ENCODE results near the gene ENDOU. TPM values are rescaled to one million over a fixed set of nuclear protein-coding genes. Genes with fewer than 3 reads are reported as not detected.

Gene ENDOU
- total RNA-seq, 1 experiment from 2014 or later = not detected

- TF ChIP-seq ZNF425 (CRISPR knock-in tag; conservative IDR thresholded peaks at IDR 0.05) = no peak
- no peak for TF ChIP-seq GRHL2 (CRISPR knock-in tag; IDR thresholded peaks at IDR 0.05; ENCODE audit: insufficient replicate concordance, severe bottlenecking)
- TF ChIP-seq NR2C2 (CRISPR knock-in tag; IDR thresholded peaks at IDR 0.05) = no peak
- no peak for TF ChIP-seq NR3C1 (CRISPR knock-in tag; conservative IDR thresholded peaks at IDR 0.05; ENCODE audit: low read depth)
- DNase-seq (ENCODE audit: low spot score) (no peak), ATAC-seq (no peak)
- Mint-ChIP-seq H3K4me3 (no peak overlapping the region), H3K36me3 (no peaks in the 10 kb centered on the region), H3K27me3 (ENCODE audit: low read depth) (no peaks in the 10 kb centered on the region), H3K9me3 (no peaks in the 10 kb centered on the region), H3K27ac (no peak overlapping the region), H3K4me1 (peaks cover 47% of the 10 kb centered on the region)
- POLR2A ChIA-PET = no interaction called here
- CTCF ChIA-PET = interaction anchor here (10.5 kb wide), 1 partner anchor 18 kb away, joined by 157 read pairs; no protein-coding TSS in a partner anchor
Observed at GRCh38 chr12:47750229-47750798, 25.0 kb upstream of the ENDOU start.

- no peak overlapping the region for H3K4me3 Mint-ChIP-seq
- H3K27ac Mint-ChIP-seq = no peak overlapping the region
- ATAC-seq = no peak
- ChIA-PET CTCF (no interaction called here), POLR2A (no interaction called here)
- no peak for DNase-seq (ENCODE audit: low spot score)
- H3K36me3 Mint-ChIP-seq = no peaks in the 10 kb centered on the region
- peaks cover 46% of the 10 kb centered on the region for H3K4me1 Mint-ChIP-seq
- no peaks in the 10 kb centered on the region for H3K9me3 Mint-ChIP-seq
- H3K27me3 Mint-ChIP-seq (ENCODE audit: low read depth) = no peaks in the 10 kb centered on the region; the same call in 1 of the 2 replicates
- TF ChIP-seq ELF4 (CRISPR knock-in tag; IDR thresholded peaks at IDR 0.05; ENCODE audit: low read depth) = no peak
- TF ChIP-seq ZNF317 (CRISPR knock-in tag; IDR thresholded peaks at IDR 0.05; ENCODE audit: borderline replicate concordance, low read depth) = no peak
- TF ChIP-seq ZBTB21 (CRISPR knock-in tag; IDR thresholded peaks at IDR 0.05; ENCODE audit: borderline replicate concordance) = no peak
- TF ChIP-seq ZMAT4 (CRISPR knock-in tag; IDR thresholded peaks at IDR 0.05) = no peak
- TF ChIP-seq ZNF425 (CRISPR knock-in tag; conservative IDR thresholded peaks at IDR 0.05) = no peak
- no peak for TF ChIP-seq OVOL2 (CRISPR knock-in tag; IDR thresholded peaks at IDR 0.05; ENCODE audit: borderline replicate concordance)
- TF ChIP-seq NR1H2 (CRISPR knock-in tag; IDR thresholded peaks at IDR 0.05) = no peak
Observed at GRCh38 chr12:47748899-47749298, 23.6 kb upstream of the ENDOU start.

- ATAC-seq (no peak), DNase-seq (ENCODE audit: low spot score) (no peak)
- Mint-ChIP-seq H3K4me1 (peaks cover 46% of the 10 kb centered on the region), H3K27ac (no peak overlapping the region), H3K36me3 (no peaks in the 10 kb centered on the region), H3K9me3 (no peaks in the 10 kb centered on the region), H3K4me3 (no peak overlapping the region), H3K27me3 (ENCODE audit: low read depth) (no peaks in the 10 kb centered on the region; the same call in 1 of the 2 replicates)
- POLR2A ChIA-PET = no interaction called here
- TF ChIP-seq CDX4 (CRISPR knock-in tag; IDR thresholded peaks at IDR 0.05; ENCODE audit: borderline replicate concordance) = no peak
- TF ChIP-seq ZMAT4 (CRISPR knock-in tag; IDR thresholded peaks at IDR 0.05) = no peak
- no peak for TF ChIP-seq SP1 (CRISPR knock-in tag; conservative IDR thresholded peaks at IDR 0.05)
- TF ChIP-seq ZNF281 (CRISPR knock-in tag; IDR thresholded peaks at IDR 0.05) = no peak
- no peak for TF ChIP-seq JUN (CRISPR knock-in tag; IDR thresholded peaks at IDR 0.05)
- no peak for TF ChIP-seq SMAD4 (CRISPR knock-in tag; IDR thresholded peaks at IDR 0.05)
- no peak for TF ChIP-seq MXD4 (CRISPR knock-in tag; IDR thresholded peaks at IDR 0.05; ENCODE audit: borderline replicate concordance)
- no peak for TF ChIP-seq RORB (CRISPR knock-in tag; IDR thresholded peaks at IDR 0.05)
- no peak for TF ChIP-seq FOXK1 (CRISPR knock-in tag; IDR thresholded peaks at IDR 0.05)
- TF ChIP-seq ZBTB21 (CRISPR knock-in tag; IDR thresholded peaks at IDR 0.05; ENCODE audit: borderline replicate concordance) = no peak
- CTCF ChIA-PET = interaction anchor here (1.5 to 1.7 kb wide), 2 partner anchors 17 to 24 kb away, joined by 4 read pairs; partner anchors contain the start of gene SLC48A1
Observed at GRCh38 chr12:47748507-47748828, 23.2 kb upstream of the ENDOU start.
